Mesendoderm (in vitro differentiated cells): ENCODE results near the gene CHST12.
"Not testable (repeated sequence)": the region's sequence is repeated elsewhere in the genome, so short reads cannot be mapped to it uniquely, and the experiment has no call there.

Experiments used
- DNase-seq: peaks from one replicate; pipeline ENCODE4 v3.0.0; 2013
- H2AK5ac ChIP-seq: 2 replicates; pipeline ENCODE4 v1.6.1; 2013; ENCODE audit warnings: low read length, inconsistent platforms
- H2BK120ac ChIP-seq: 2 replicates; pipeline ENCODE4 v1.6.1; 2013; ENCODE audit warnings: low read depth, mild to moderate bottlenecking, low read length, moderate library complexity, mixed read lengths
- H2BK15ac ChIP-seq: replicated peaks from 2 replicates; pipeline ENCODE4 v1.6.1; 2013; ENCODE audit warnings: low read depth, mild to moderate bottlenecking, moderate library complexity
- H2BK5ac ChIP-seq: 2 replicates; pipeline ENCODE4 v1.6.1; 2013; ENCODE audit warnings: low read length, inconsistent platforms
- H3K18ac ChIP-seq: 2 replicates; pipeline ENCODE4 v1.6.1; 2013; ENCODE audit warnings: mild to moderate bottlenecking, low read length, mixed read lengths
- H3K23ac ChIP-seq: one replicate; pipeline ENCODE4 v1.6.1; 2013; ENCODE audit warnings: low read length
- H3K27ac ChIP-seq: 2 replicates; pipeline ENCODE4 v1.5.1; 2013; ENCODE audit warnings: low read depth, mild to moderate bottlenecking, inconsistent platforms, low read length, moderate library complexity
- H3K27me3 ChIP-seq: 2 replicates; pipeline ENCODE4 v1.6.1; 2013; ENCODE audit warnings: low read length, control low read depth, mild to moderate bottlenecking, inconsistent platforms; ENCODE audit not compliant: insufficient read depth, poor library complexity
- H3K36me3 ChIP-seq: 2 replicates; pipeline ENCODE4 v1.6.1; 2013; ENCODE audit warnings: low read length, inconsistent platforms; ENCODE audit not compliant: control insufficient read depth, insufficient read depth
- H3K4ac ChIP-seq: one replicate; pipeline ENCODE4 v1.6.1; 2013; ENCODE audit warnings: low read depth, mild to moderate bottlenecking, low read length, moderate library complexity
- H3K4me1 ChIP-seq: 2 replicates; pipeline ENCODE4 v1.6.1; 2013; ENCODE audit warnings: low read depth, low read length, inconsistent platforms; ENCODE audit not compliant: control insufficient read depth
- H3K4me2 ChIP-seq: 2 replicates; pipeline ENCODE4 v1.6.1; 2013; ENCODE audit warnings: low read length
- H3K4me3 ChIP-seq: 2 replicates; pipeline ENCODE4 v1.5.1; 2013; ENCODE audit warnings: mild to moderate bottlenecking, low read length
- H3K56ac ChIP-seq: one replicate; pipeline ENCODE4 v1.6.1; 2013; ENCODE audit warnings: low read length
- H3K79me1 ChIP-seq: 2 replicates; pipeline ENCODE4 v1.6.1; 2013; ENCODE audit warnings: low read length, inconsistent platforms
- H3K79me2 ChIP-seq: 2 replicates; pipeline ENCODE4 v1.6.1; 2013; ENCODE audit warnings: mild to moderate bottlenecking, low read length; ENCODE audit not compliant: control insufficient read depth, insufficient read depth
- H3K9ac ChIP-seq: 2 replicates; pipeline ENCODE4 v1.6.1; 2013; ENCODE audit warnings: low read length, inconsistent platforms
- H4K5ac ChIP-seq: one replicate; pipeline ENCODE4 v1.6.1; 2013; ENCODE audit warnings: low read length
- H4K8ac ChIP-seq: one replicate; pipeline ENCODE4 v1.6.1; 2013; ENCODE audit warnings: low read depth, mild to moderate bottlenecking, control low read depth, low read length, moderate library complexity
- WGBS: extraction: QIAGEN DNeasy Blood & Tissue Kit; methylation state at CpG from one replicate; pipeline ENCODE4 v1.1.7; 2013; ENCODE audit warnings: low lambda C conversion rate, missing lambda C conversion rate; ENCODE audit not compliant: insufficient coverage; ENCODE audit errors: extremely low coverage; 5-methylcytosine and 5-hydroxymethylcytosine counted together

The CHST12 gene

DNA sequence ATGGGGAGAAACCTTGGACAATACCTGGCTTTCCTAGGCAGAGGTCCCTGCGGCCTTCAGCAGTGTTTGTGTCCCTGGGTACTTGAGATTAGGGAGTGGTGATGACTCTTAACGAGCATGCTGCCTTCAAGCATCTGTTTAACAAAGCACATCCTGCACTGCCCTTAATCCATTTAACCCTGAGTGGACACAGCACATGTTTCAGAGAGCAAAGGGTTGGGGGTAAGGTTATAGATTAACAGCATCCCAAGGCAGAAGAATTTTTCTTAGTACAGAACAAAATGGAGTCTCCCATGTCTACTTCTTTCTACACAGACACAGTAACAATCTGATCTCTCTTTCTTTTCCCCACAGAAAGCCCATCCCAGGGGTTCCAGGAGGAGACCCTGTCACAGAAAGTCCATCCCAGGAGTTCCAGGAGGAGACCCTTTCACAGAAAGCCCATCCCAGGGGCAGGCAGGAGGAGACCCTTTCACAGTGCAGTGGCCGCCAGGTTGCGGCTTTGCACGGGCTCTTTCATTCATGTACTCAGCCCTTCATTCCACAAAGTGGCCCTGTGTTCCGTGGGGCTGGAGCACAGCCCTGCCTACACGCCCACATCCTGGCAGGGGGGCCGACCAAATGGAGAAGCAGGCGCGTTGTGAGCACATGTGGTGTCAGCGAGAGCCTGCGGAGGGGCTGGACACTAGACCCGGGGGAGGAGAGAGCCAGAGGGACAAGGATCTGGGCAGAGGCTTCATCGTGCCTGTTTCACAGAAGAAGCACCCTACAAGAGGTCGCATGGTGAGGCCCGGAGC is 13.2 kb upstream of the CHST12 start:
- not testable (repeated sequence) for H2BK15ac ChIP-seq, H3K27ac ChIP-seq, H3K79me2 ChIP-seq, H3K36me3 ChIP-seq, H2BK120ac ChIP-seq, H4K5ac ChIP-seq, H3K23ac ChIP-seq, H3K4me1 ChIP-seq, H3K27me3 ChIP-seq, H2AK5ac ChIP-seq, H4K8ac ChIP-seq, H3K4ac ChIP-seq, H3K4me2 ChIP-seq, H3K9ac ChIP-seq, H3K56ac ChIP-seq, H3K79me1 ChIP-seq, H2BK5ac ChIP-seq, H3K4me3 ChIP-seq, H3K18ac ChIP-seq
- peak; percentile 24 for DNase-seq
- WGBS, result no CpG with 5 or more reads among the region's 16 CpGs

DNA sequence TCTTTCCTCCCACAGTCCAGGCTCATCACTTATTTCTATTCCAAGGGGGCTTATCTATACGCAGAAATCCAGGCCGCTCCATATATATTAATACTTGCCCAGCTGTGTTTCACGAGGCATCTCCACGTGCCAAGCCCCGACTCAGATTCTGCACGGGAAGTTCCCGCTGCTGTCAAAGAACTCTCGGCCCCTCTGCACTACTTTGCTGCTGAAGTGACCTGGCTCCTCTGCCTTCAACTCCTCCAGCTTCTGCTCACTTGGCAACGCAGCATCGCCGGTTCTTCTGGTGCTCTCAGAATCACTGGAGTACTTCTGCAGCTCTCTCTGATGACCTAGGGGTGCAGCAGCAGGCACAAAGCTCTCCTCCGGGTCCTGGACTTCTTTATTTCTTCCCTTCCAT is 9.7 kb upstream of the CHST12 start:
- Histone ChIP-seq H3K9ac (no peak overlapping the region), H3K27me3 (no peaks in the 10 kb centered on the region), H3K18ac (no peak overlapping the region), H3K23ac (no peak overlapping the region), H2BK120ac (no peak overlapping the region), H3K36me3 (no peaks in the 10 kb centered on the region), H3K27ac (no peak overlapping the region), H2BK15ac (no peak overlapping the region), H2BK5ac (no peak overlapping the region), H4K5ac (no peak overlapping the region), H3K56ac (no peak overlapping the region), H3K4me1 (no peaks in the 10 kb centered on the region), H3K79me2 (no peaks in the 10 kb centered on the region), H2AK5ac (no peak overlapping the region), H3K4ac (no peak overlapping the region), H4K8ac (no peak overlapping the region), H3K79me1 (no peaks in the 10 kb centered on the region), H3K4me2 (no peak overlapping the region), H3K4me3 (no peak overlapping the region)
- DNase-seq, result no peak
- no CpG with 5 or more reads among the region's 12 CpGs for WGBS

DNA sequence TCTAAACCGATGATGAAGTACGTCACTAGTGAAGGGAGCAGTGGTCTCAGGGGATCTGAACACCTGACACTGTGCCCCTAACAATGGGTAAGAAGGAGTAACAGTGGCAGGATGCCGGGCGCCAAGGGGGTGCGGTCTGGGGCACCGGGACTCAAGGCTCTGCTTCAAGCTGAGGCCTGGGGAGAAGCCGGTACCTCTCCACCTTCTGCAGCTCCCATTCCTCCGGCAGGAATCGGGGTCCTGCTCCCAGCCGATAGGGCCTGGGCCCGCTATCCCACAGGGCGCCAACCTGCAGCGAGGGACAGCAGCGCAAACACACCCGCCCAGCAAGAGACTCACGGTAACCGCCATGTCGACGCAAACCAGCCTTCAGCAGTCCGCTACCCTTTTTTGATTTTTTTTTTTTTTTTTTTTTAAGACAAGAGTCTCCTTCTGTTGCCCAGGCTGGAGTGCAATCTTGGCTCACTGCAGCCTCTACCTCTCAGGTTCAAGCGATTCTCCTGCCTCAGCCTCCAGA is 8.8 kb upstream of the CHST12 start:
- H3K4me3 ChIP-seq, result no peak overlapping the region
- H3K23ac ChIP-seq, result no peak overlapping the region
- H2BK15ac ChIP-seq, result no peak overlapping the region
- H3K79me2 ChIP-seq, result no peaks in the 10 kb centered on the region
- H3K56ac ChIP-seq, result no peak overlapping the region
- no CpG with 5 or more reads among the region's 21 CpGs for WGBS
- no peak overlapping the region for H3K4me2 ChIP-seq
- DNase-seq, result no peak
- H2AK5ac ChIP-seq, result no peak overlapping the region
- H3K4ac ChIP-seq, result no peak overlapping the region
- H3K27me3 ChIP-seq, result no peaks in the 10 kb centered on the region
- no peak overlapping the region for H3K18ac ChIP-seq
- H4K8ac ChIP-seq, result no peak overlapping the region
- no peaks in the 10 kb centered on the region for H3K4me1 ChIP-seq
- no peak overlapping the region for H2BK120ac ChIP-seq
- no peak overlapping the region for H2BK5ac ChIP-seq
- no peak overlapping the region for H3K9ac ChIP-seq
- no peaks in the 10 kb centered on the region for H3K79me1 ChIP-seq
- no peak overlapping the region for H4K5ac ChIP-seq
- H3K27ac ChIP-seq, result no peak overlapping the region
- H3K36me3 ChIP-seq, result no peaks in the 10 kb centered on the region

DNA sequence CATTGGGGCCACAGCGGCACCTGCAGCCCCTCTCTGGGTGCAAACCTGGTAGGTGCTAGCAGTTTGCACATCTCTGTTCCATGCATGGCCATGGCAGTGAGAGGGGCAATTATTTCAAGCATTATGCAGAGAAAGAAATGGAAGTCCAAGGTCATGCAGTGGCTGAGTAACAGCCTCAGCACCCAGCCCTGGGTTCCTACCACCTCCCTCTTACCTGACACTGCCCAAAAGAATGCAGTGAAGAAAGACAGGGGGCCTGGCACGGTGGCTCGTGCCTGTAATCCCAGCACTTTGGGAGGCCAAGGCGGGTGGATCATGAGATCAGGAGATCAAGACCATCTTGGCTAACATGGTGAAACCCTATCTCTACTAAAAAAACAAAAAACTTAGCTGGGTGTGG is 4.9 kb upstream of the CHST12 start:
- Histone ChIP-seq H3K79me1 (no peaks in the 10 kb centered on the region), H4K5ac (no peak overlapping the region), H3K4me2 (no peak overlapping the region), H3K36me3 (no peaks in the 10 kb centered on the region), H3K27ac (no peak overlapping the region), H2BK5ac (no peak overlapping the region), H3K79me2 (no peaks in the 10 kb centered on the region), H3K4me1 (no peaks in the 10 kb centered on the region), H2BK15ac (no peak overlapping the region), H2BK120ac (no peak overlapping the region), H3K18ac (no peak overlapping the region), H3K4ac (no peak overlapping the region), H3K27me3 (no peaks in the 10 kb centered on the region), H3K23ac (no peak overlapping the region), H3K9ac (no peak overlapping the region), H3K56ac (no peak overlapping the region), H2AK5ac (no peak overlapping the region), H4K8ac (no peak overlapping the region), H3K4me3 (no peak overlapping the region)
- DNase-seq, result no peak
- no CpG with 5 or more reads among the region's 4 CpGs for WGBS

DNA sequence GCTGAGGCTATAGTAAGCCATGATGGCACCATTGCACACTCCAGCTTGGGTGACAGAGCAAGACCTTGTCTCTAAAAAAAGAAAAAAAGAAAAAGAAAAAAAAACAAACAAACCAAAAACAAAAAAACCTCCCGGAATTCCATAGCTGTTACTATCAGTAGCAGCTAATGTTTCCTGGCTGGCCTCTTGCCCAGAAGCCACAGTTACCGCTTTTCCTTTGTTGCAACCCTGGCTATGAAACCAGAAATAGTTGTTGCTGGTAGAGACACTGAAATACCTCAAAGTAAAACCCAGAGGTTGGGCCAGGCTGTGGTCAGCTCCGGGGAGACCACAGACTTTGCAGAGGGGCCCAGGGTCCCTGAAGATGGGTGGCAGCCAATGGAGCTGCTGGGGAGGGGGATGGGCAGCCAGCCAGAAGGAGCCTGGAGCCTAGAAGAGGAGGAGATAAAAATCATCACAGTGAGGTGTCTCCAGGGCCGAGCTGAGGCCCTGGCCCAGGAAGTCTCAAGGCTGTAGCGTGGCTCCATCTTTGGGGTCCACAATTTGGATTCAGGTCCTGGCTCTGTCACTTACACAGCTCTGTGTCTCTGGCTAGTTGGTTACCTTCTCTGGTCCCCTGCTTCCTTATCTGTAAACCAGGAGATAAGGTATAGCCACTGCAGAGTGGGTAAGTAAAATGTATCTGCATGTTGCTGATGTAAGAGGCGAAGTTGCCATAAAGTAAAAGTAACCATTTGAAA is 3.4 kb upstream of the CHST12 start:
- peak; percentile 62 for DNase-seq

More for the DNA sequence above, 3.4 kb upstream of the CHST12 start:
- Histone ChIP-seq H3K23ac (no peak overlapping the region), H3K4me2 (no peak overlapping the region), H3K18ac (no peak overlapping the region), H3K27me3 (no peaks in the 10 kb centered on the region), H4K8ac (no peak overlapping the region), H2BK15ac (no peak overlapping the region), H3K4me3 (no peak overlapping the region), H2BK120ac (no peak overlapping the region), H3K36me3 (no peaks in the 10 kb centered on the region), H3K4ac (peak overlapping the region; percentile 18), H2BK5ac (no peak overlapping the region), H3K56ac (peak overlapping the region; percentile 19), H3K79me2 (peaks cover 2% of the 10 kb centered on the region), H2AK5ac (no peak overlapping the region), H3K79me1 (peaks cover 1% of the 10 kb centered on the region), H3K9ac (no peak overlapping the region), H4K5ac (no peak overlapping the region), H3K4me1 (no peaks in the 10 kb centered on the region), H3K27ac (no peak overlapping the region)
- WGBS, result no CpG with 5 or more reads among the region's 6 CpGs
